Thyroid gland (tissue), 4 donors: ENCODE data around the gene CT45A5.
"Not testable (repeated sequence)": the region's sequence is repeated elsewhere in the genome, so short reads cannot be mapped to it uniquely, and the experiment has no call there.

ENCODE experiments used
- POLR2A ChIP-seq, 2 donors: fragments of 450-650 bp; IDR thresholded peaks; one replicate each; pipeline ENCODE4 v1.6.1; 2017; ENCODE audit warnings: antibody characterized with exemption in 2 of 2, mild to moderate bottlenecking in 2 of 2, moderate library complexity in 1 of 2
- TF ChIP-seq, protein P1 (sequence below), 6 experiments: fragments of 200-600 bp in 3 of 6; fragments of 450-650 bp in 3 of 6; sonication (generic) in 3 of 6; IDR thresholded peaks; one replicate each; pipeline ENCODE4 v1.5.1; 2016 to 2019; ENCODE audit warnings: antibody characterized with exemption in 6 of 6, mild to moderate bottlenecking in 2 of 6, inconsistent platforms in 1 of 6, moderate library complexity in 1 of 6

DNA sequence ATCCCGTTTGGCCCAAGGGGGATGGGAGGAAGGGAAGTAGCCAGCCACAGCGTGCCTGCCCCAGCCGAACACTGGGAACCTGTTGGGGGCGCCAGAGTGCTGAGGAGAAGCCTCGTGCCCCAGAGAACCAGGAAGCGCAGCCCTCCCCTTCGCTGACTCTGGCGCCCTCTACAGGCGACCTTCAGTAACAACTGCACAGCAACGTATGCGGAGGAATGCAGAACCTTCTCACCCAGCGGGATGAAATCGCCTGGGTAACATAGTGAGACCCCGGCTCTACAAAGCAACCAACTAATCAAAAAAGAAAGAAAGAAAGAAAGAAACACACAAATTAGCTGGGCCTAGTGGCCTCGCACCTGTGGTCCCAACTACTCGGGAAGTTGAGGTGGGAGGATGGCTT is at the start of gene CT45A5:
- TF ChIP-seq, protein P1, sequence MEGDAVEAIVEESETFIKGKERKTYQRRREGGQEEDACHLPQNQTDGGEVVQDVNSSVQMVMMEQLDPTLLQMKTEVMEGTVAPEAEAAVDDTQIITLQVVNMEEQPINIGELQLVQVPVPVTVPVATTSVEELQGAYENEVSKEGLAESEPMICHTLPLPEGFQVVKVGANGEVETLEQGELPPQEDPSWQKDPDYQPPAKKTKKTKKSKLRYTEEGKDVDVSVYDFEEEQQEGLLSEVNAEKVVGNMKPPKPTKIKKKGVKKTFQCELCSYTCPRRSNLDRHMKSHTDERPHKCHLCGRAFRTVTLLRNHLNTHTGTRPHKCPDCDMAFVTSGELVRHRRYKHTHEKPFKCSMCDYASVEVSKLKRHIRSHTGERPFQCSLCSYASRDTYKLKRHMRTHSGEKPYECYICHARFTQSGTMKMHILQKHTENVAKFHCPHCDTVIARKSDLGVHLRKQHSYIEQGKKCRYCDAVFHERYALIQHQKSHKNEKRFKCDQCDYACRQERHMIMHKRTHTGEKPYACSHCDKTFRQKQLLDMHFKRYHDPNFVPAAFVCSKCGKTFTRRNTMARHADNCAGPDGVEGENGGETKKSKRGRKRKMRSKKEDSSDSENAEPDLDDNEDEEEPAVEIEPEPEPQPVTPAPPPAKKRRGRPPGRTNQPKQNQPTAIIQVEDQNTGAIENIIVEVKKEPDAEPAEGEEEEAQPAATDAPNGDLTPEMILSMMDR (IDR thresholded peaks at IDR 0.05) = not testable (repeated sequence)
- not testable (repeated sequence) for TF ChIP-seq POLR2A (IDR thresholded peaks at IDR 0.05)
